AG20443 (cell line): ENCODE measurements around the gene ITGB5.
"Not testable (repeated sequence)": the region's sequence is repeated elsewhere in the genome, so short reads cannot be mapped to it uniquely, and the experiment has no call there.

Source experiments
- DNase-seq: peaks from one replicate; pipeline ENCODE4 v3.0.0; 2012; ENCODE audit warnings: low spot score, mixed read lengths

ITGB5 gene

GRCh38 chr3:124787476-124788195 lies 99.5 kb downstream of the ITGB5 start:
- no peak for DNase-seq

GRCh38 chr3:124786511-124787241 lies 100.5 kb downstream of the ITGB5 start:
- no peak for DNase-seq

GRCh38 chr3:124785973-124786372 lies 101.2 kb downstream of the ITGB5 start:
- DNase-seq, result no peak

GRCh38 chr3:124784686-124785382 lies 102.3 kb downstream of the ITGB5 start:
- DNase-seq, result no peak

- DNase-seq, result no peak
These were observed 103.5 kb downstream of the ITGB5 start for GRCh38 chr3:124783696-124784095.

- not testable (repeated sequence) for DNase-seq
These were observed 104.8 kb downstream of the ITGB5 start for GRCh38 chr3:124782377-124782712.

- no peak for DNase-seq
These were observed 105.4 kb downstream of the ITGB5 start for GRCh38 chr3:124781476-124782376.

GRCh38 chr3:124780761-124781475 lies 106.2 kb downstream of the ITGB5 start:
- DNase-seq, result peak; percentile 80

- DNase-seq, result peak; percentile 88
These were observed 106.8 kb downstream of the ITGB5 start for GRCh38 chr3:124780356-124780755.

GRCh38 chr3:124779751-124780191 lies 107.4 kb downstream of the ITGB5 start:
- DNase-seq, result no peak

- DNase-seq, result no peak
These were observed 108.0 kb downstream of the ITGB5 start for GRCh38 chr3:124779116-124779515.

GRCh38 chr3:124777762-124778470 lies 109.2 kb downstream of the ITGB5 start:
- no peak for DNase-seq

GRCh38 chr3:124776856-124777255 lies 110.3 kb downstream of the ITGB5 start:
- no peak for DNase-seq

GRCh38 chr3:124775877-124776276 lies 111.3 kb downstream of the ITGB5 start:
- no peak for DNase-seq

- no peak for DNase-seq
These were observed 112.2 kb downstream of the ITGB5 start for GRCh38 chr3:124774841-124775402.

GRCh38 chr3:124774327-124774718 lies 112.8 kb downstream of the ITGB5 start:
- peak; percentile 90 for DNase-seq

GRCh38 chr3:124773351-124774326 lies 113.5 kb downstream of the ITGB5 start:
- no peak for DNase-seq

GRCh38 chr3:124772081-124772831 lies 114.9 kb downstream of the ITGB5 start:
- DNase-seq, result peak; percentile 61
